ENCODE measurements around the gene CHMP6. TPM values are rescaled to one million over a fixed set of nuclear protein-coding genes. Genes with fewer than 3 reads are reported as not detected.

Gene CHMP6
- total RNA-seq, 1 experiment from 2014 or later = 17.4 TPM

DNA sequence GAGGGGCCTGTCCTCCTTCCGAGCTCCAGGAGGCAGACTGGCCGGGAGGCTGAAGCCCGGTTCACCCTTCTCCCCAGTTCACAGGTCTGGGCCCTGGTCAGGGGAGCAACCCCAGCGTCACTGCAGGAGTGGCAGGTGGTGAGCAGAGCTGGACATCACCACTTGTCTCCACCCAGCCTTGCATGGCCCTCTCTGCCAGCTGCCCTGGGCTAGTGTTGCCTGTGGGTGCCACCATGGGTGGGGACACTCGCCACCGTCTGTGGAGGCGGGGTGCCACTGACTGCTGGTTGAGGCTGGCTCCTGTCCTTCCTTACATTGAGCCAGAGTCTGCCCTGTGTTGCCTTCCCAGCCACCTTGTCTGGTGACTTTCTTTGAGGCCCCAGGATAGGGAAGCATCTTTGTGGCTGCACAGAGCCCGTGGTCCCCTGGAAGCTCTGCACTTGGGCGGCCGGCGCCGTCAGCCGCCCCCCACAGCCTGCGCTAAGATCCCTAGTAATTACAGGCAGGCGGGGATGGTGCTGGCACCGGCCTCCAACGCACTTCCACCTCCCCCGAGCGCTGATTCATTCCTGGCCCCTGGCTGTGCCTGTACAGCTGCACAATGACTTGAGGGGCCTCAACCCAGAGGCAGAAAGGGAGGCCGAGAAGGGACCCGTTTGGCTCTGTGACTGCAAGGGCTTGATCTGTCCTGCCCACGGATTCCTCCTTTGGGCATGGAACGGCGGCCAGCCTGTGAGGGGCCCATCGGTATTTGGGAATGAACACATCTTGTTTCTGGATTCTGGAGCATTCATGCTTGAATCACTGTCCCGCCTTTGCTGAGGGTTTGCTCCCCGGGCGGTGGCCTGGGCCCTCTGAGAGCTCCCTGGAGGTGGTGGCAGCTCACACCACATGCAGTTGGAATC lies 48.5 kb downstream of the CHMP6 start:
- BruUV-seq (replicated peaks) = no TSS peak
- Histone ChIP-seq H3F3A (ENCODE audit: insufficient read depth, low read depth) (peaks cover 35% of the 10 kb centered on the region; the same call in 1 of the 2 replicates), H3K79me2 (ENCODE audit: low read depth) (peaks cover 86% of the 10 kb centered on the region), H3K9me2 (ENCODE audit: insufficient read depth) (no peaks in the 10 kb centered on the region), H2AFZ (no peak overlapping the region), H3K4me3 (no peak overlapping the region; the same call in 1 of the 2 replicates), H3K4me2 (peak overlapping the region; percentile 72), H3K9me3 (ENCODE audit: insufficient read depth, low read depth) (no peaks in the 10 kb centered on the region), H3K4me1 (replicated peaks; ENCODE audit: insufficient read depth) (peaks cover 71% of the 10 kb centered on the region), H3K27ac (peak overlapping the region; percentile 72), H4K20me1 (ENCODE audit: insufficient read depth) (peaks cover 14% of the 10 kb centered on the region; the same call in 1 of the 2 replicates), H3K36me3 (ENCODE audit: low read depth) (no peaks in the 10 kb centered on the region), H3K27me3 (ENCODE audit: insufficient read depth, low read depth) (no peaks in the 10 kb centered on the region)
- CTCF ChIA-PET = no interaction called here
- TF ChIP-seq, protein P1, sequence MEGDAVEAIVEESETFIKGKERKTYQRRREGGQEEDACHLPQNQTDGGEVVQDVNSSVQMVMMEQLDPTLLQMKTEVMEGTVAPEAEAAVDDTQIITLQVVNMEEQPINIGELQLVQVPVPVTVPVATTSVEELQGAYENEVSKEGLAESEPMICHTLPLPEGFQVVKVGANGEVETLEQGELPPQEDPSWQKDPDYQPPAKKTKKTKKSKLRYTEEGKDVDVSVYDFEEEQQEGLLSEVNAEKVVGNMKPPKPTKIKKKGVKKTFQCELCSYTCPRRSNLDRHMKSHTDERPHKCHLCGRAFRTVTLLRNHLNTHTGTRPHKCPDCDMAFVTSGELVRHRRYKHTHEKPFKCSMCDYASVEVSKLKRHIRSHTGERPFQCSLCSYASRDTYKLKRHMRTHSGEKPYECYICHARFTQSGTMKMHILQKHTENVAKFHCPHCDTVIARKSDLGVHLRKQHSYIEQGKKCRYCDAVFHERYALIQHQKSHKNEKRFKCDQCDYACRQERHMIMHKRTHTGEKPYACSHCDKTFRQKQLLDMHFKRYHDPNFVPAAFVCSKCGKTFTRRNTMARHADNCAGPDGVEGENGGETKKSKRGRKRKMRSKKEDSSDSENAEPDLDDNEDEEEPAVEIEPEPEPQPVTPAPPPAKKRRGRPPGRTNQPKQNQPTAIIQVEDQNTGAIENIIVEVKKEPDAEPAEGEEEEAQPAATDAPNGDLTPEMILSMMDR (conservative IDR thresholded peaks at IDR 0.05) = no peak
- TF ChIP-seq EZH2 (IDR thresholded peaks at IDR 0.05; ENCODE audit: low read depth) = no peak
- intact Hi-C loops (cut with micrococcal nuclease; ENCODE audit: unreplicated experiment) = no loop called here
- DNase-seq = peak; percentile 53 to 82
- POLR2A ChIA-PET (ENCODE audit: unreplicated experiment) = interaction anchor here (0.7 kb wide), 1 partner anchor 51 kb away, joined by 3 read pairs; no protein-coding TSS in a partner anchor

- no peak overlapping the region for H2AFZ ChIP-seq
- BruUV-seq (replicated peaks) = no TSS peak
- intact Hi-C loops (cut with micrococcal nuclease; ENCODE audit: unreplicated experiment) = no loop called here
- TF ChIP-seq, protein P1 (conservative IDR thresholded peaks at IDR 0.05) = peak; percentile 48
- TF ChIP-seq EZH2 (IDR thresholded peaks at IDR 0.05; ENCODE audit: low read depth) = no peak
- no peaks in the 10 kb centered on the region for H3K36me3 ChIP-seq (ENCODE audit: low read depth)
- peaks cover 79% of the 10 kb centered on the region for H3K4me1 ChIP-seq (replicated peaks; ENCODE audit: insufficient read depth)
- no peaks in the 10 kb centered on the region for H3K9me2 ChIP-seq (ENCODE audit: insufficient read depth)
- no peak for DNase-seq
- peaks cover 14% of the 10 kb centered on the region; the same call in 1 of the 2 replicates for H4K20me1 ChIP-seq (ENCODE audit: insufficient read depth)
- ChIA-PET POLR2A (ENCODE audit: unreplicated experiment) (no interaction called here), CTCF (no interaction called here)
- H3K4me2 ChIP-seq = peak overlapping the region; percentile 72
- no peaks in the 10 kb centered on the region for H3K9me3 ChIP-seq (ENCODE audit: insufficient read depth, low read depth)
- peaks cover 35% of the 10 kb centered on the region; the same call in 1 of the 2 replicates for H3F3A ChIP-seq (ENCODE audit: insufficient read depth, low read depth)
- H3K27ac ChIP-seq = peak overlapping the region; percentile 72
- H3K27me3 ChIP-seq (ENCODE audit: insufficient read depth, low read depth) = no peaks in the 10 kb centered on the region
- H3K79me2 ChIP-seq (ENCODE audit: low read depth) = peaks cover 90% of the 10 kb centered on the region
- no peak overlapping the region for H3K4me3 ChIP-seq
Measured at GRCh38 chr17:81040791-81041337, 49.2 kb downstream of the CHMP6 start.

DNA sequence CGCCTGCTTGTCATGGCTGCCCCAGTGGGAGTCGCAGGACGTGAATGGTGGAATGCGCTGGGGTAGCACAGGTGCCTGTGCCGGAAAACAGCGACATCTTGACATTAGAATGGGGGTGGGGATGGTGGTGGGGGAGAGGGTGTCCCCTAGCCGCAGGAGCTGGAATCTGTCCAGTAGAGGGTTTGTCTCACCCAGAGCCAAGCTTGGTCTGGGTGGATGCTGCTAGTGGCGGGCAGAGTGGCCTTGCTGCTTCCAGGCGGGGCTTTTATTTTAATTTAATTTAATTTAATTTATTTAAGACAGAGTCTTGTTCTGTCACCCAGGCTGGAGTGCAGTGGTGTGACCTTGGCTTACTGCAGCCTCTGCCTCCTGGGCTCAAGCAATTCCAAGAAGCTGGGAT lies 51.0 kb downstream of the CHMP6 start:
- no TSS peak for BruUV-seq (replicated peaks)
- Histone ChIP-seq H3F3A (ENCODE audit: insufficient read depth, low read depth) (peaks cover 27% of the 10 kb centered on the region; the same call in 1 of the 2 replicates), H3K36me3 (ENCODE audit: low read depth) (no peaks in the 10 kb centered on the region), H3K4me1 (replicated peaks; ENCODE audit: insufficient read depth) (peaks cover 81% of the 10 kb centered on the region), H3K4me2 (no peak overlapping the region), H3K27ac (peak overlapping the region; percentile 6; the same call in 1 of the 2 replicates), H3K9me3 (ENCODE audit: insufficient read depth, low read depth) (no peaks in the 10 kb centered on the region), H2AFZ (no peak overlapping the region), H3K79me2 (ENCODE audit: low read depth) (peaks cover 94% of the 10 kb centered on the region), H3K4me3 (no peak overlapping the region), H4K20me1 (ENCODE audit: insufficient read depth) (peaks cover 6% of the 10 kb centered on the region; the same call in 1 of the 2 replicates), H3K27me3 (ENCODE audit: insufficient read depth, low read depth) (no peaks in the 10 kb centered on the region), H3K9me2 (ENCODE audit: insufficient read depth) (no peaks in the 10 kb centered on the region)
- TF ChIP-seq, protein P1 (conservative IDR thresholded peaks at IDR 0.05) = no peak
- TF ChIP-seq EZH2 (IDR thresholded peaks at IDR 0.05; ENCODE audit: low read depth) = no peak
- ChIA-PET POLR2A (ENCODE audit: unreplicated experiment) (no interaction called here), CTCF (no interaction called here)
- intact Hi-C loops (cut with micrococcal nuclease; ENCODE audit: unreplicated experiment) = no loop called here
- DNase-seq = no peak

Data from PC-9 (cell line).